KMS-11 (cell line): ENCODE measurements around the gene SMC4.

Source experiments
- H2AFZ ChIP-seq: fragments of 200-600 bp; sonication (generic); 2 replicates; pipeline ENCODE4 v1.6.1; 2016; ENCODE audit warnings: antibody characterized with exemption, mixed run types, low read depth
- H3K27ac ChIP-seq: fragments of 200-600 bp; sonication (generic); 2 replicates; pipeline ENCODE4 v1.6.1; 2016; ENCODE audit warnings: mild to moderate bottlenecking, mixed run types
- H3K27me3 ChIP-seq: fragments of 200-600 bp; sonication (generic); 2 replicates; pipeline ENCODE4 v1.6.1; 2017; ENCODE audit warnings: mild to moderate bottlenecking, low read depth, mixed run types, moderate library complexity; ENCODE audit not compliant: insufficient read depth
- H3K36me3 ChIP-seq: fragments of 200-600 bp; sonication (generic); 2 replicates; pipeline ENCODE4 v1.6.1; 2017; ENCODE audit warnings: mild to moderate bottlenecking, mixed run types; ENCODE audit not compliant: insufficient read depth
- H3K4me1 ChIP-seq: fragments of 200-600 bp; sonication (generic); 2 replicates; pipeline ENCODE4 v1.6.1; 2016; ENCODE audit warnings: mild to moderate bottlenecking, low read depth, mixed run types; ENCODE audit not compliant: poor library complexity, severe bottlenecking
- H3K4me2 ChIP-seq: fragments of 200-600 bp; sonication (generic); 2 replicates; pipeline ENCODE4 v1.7.0; 2016; ENCODE audit warnings: mild to moderate bottlenecking, mixed run types
- H3K4me3 ChIP-seq: fragments of 200-600 bp; sonication (generic); IDR thresholded peaks from 2 replicates; pipeline ENCODE4 v1.6.1; 2017; ENCODE audit warnings: low read depth, low read length, mixed read lengths; ENCODE audit not compliant: insufficient read depth
- H3K79me2 ChIP-seq: fragments of 200-600 bp; sonication (generic); 2 replicates; pipeline ENCODE4 v1.6.1; 2016; ENCODE audit warnings: low read depth, mixed run types; ENCODE audit not compliant: insufficient read depth
- H3K9ac ChIP-seq: fragments of 200-600 bp; sonication (generic); 2 replicates; pipeline ENCODE4 v1.6.1; 2016; ENCODE audit warnings: mild to moderate bottlenecking, mixed run types
- H4K20me1 ChIP-seq: fragments of 200-600 bp; sonication (generic); 2 replicates; pipeline ENCODE4 v1.6.1; 2016; ENCODE audit warnings: mild to moderate bottlenecking, mixed run types; ENCODE audit not compliant: insufficient read depth
- CTCF ChIP-seq: fragments of 200-600 bp; sonication (generic); conservative IDR thresholded peaks from 2 replicates; pipeline ENCODE4 v1.6.1; 2017; ENCODE audit warnings: low read depth, mild to moderate bottlenecking, antibody characterized with exemption, low read length, moderate library complexity, mixed read lengths

Gene SMC4

GRCh38 chr3:160464971-160465370 lies 65.5 kb downstream of the SMC4 start:
- H3K9ac ChIP-seq = no peak overlapping the region
- H3K79me2 ChIP-seq = no peaks in the 10 kb centered on the region
- no peak overlapping the region for H3K4me2 ChIP-seq
- no peak for TF ChIP-seq CTCF
- H3K27me3 ChIP-seq = no peaks in the 10 kb centered on the region
- H3K4me3 ChIP-seq = no peak overlapping the region
- no peaks in the 10 kb centered on the region for H3K4me1 ChIP-seq
- H4K20me1 ChIP-seq = no peaks in the 10 kb centered on the region
- no peaks in the 10 kb centered on the region for H3K36me3 ChIP-seq
- no peak overlapping the region for H2AFZ ChIP-seq
- H3K27ac ChIP-seq = no peak overlapping the region

GRCh38 chr3:160470181-160470580 lies 70.7 kb downstream of the SMC4 start:
- Histone ChIP-seq H3K27ac (no peak overlapping the region), H3K4me2 (no peak overlapping the region), H3K4me1 (no peaks in the 10 kb centered on the region), H4K20me1 (no peaks in the 10 kb centered on the region), H3K27me3 (no peaks in the 10 kb centered on the region), H3K9ac (no peak overlapping the region), H3K4me3 (no peak overlapping the region), H3K36me3 (no peaks in the 10 kb centered on the region), H3K79me2 (no peaks in the 10 kb centered on the region), H2AFZ (no peak overlapping the region)
- no peak for TF ChIP-seq CTCF

GRCh38 chr3:160471892-160472291 lies 72.4 kb downstream of the SMC4 start:
- Histone ChIP-seq H4K20me1 (no peaks in the 10 kb centered on the region), H3K36me3 (no peaks in the 10 kb centered on the region), H3K9ac (no peak overlapping the region), H2AFZ (no peak overlapping the region), H3K4me1 (no peaks in the 10 kb centered on the region), H3K4me3 (no peak overlapping the region), H3K4me2 (no peak overlapping the region), H3K27me3 (no peaks in the 10 kb centered on the region), H3K79me2 (no peaks in the 10 kb centered on the region), H3K27ac (no peak overlapping the region)
- TF ChIP-seq CTCF = no peak

GRCh38 chr3:160472344-160472743 lies 72.9 kb downstream of the SMC4 start:
- Histone ChIP-seq H3K27me3 (no peaks in the 10 kb centered on the region), H3K4me2 (no peak overlapping the region), H3K27ac (no peak overlapping the region), H2AFZ (no peak overlapping the region), H3K4me1 (no peaks in the 10 kb centered on the region), H3K36me3 (no peaks in the 10 kb centered on the region), H3K9ac (no peak overlapping the region), H3K4me3 (no peak overlapping the region), H4K20me1 (no peaks in the 10 kb centered on the region), H3K79me2 (no peaks in the 10 kb centered on the region)
- no peak for TF ChIP-seq CTCF

- no peaks in the 10 kb centered on the region for H3K27me3 ChIP-seq
- H3K4me1 ChIP-seq = no peaks in the 10 kb centered on the region
- no peak overlapping the region for H3K9ac ChIP-seq
- H3K36me3 ChIP-seq = no peaks in the 10 kb centered on the region
- no peak overlapping the region for H3K4me3 ChIP-seq
- H4K20me1 ChIP-seq = no peaks in the 10 kb centered on the region
- no peak overlapping the region for H3K4me2 ChIP-seq
- no peaks in the 10 kb centered on the region for H3K79me2 ChIP-seq
- no peak overlapping the region for H3K27ac ChIP-seq
- no peak overlapping the region for H2AFZ ChIP-seq
- no peak for TF ChIP-seq CTCF
These were observed 73.8 kb downstream of the SMC4 start for GRCh38 chr3:160473221-160473620.
